Lower lobe of right lung (tissue), 2 donors: Measurements from ENCODE around the gene KIF26B. TPM values are rescaled to one million over a fixed set of nuclear protein-coding genes. Genes with fewer than 3 reads are reported as not detected.

Source experiments
- ATAC-seq, 2 donors: fragments of 200-7000 bp; cut with Tn5 transposase; one replicate each; pipeline ENCODE4 v1.9.1; 2020 to 2022; ENCODE audit warnings: mild to moderate bottlenecking in 2 of 2, moderate library complexity in 2 of 2
- DNase-seq: peaks from one replicate; pipeline ENCODE4 v3.0.0-alpha.2; 2020
- H3K27ac ChIP-seq: fragments of 200-600 bp; one replicate; pipeline ENCODE4 v1.8.0; 2022
- H3K27me3 ChIP-seq: fragments of 200-600 bp; one replicate; pipeline ENCODE4 v1.8.0; 2022; ENCODE audit warnings: low read depth
- H3K36me3 ChIP-seq: fragments of 200-600 bp; one replicate; pipeline ENCODE4 v1.8.0; 2022; ENCODE audit warnings: mild to moderate bottlenecking
- H3K4me1 ChIP-seq: fragments of 200-600 bp; one replicate; pipeline ENCODE4 v1.8.0; 2022
- H3K4me3 ChIP-seq: fragments of 200-600 bp; one replicate; pipeline ENCODE4 v1.8.0; 2022; ENCODE audit warnings: mild to moderate bottlenecking
- H3K9me3 ChIP-seq: fragments of 200-600 bp; one replicate; pipeline ENCODE4 v1.8.0; 2022
- CTCF ChIP-seq: fragments of 200-600 bp; IDR thresholded peaks from one replicate; pipeline ENCODE4 v1.8.0; 2022; ENCODE audit warnings: antibody characterized with exemption, mild to moderate bottlenecking
- intact Hi-C: fragments of 100-400 bp; cut with DNase I; formaldehyde crosslinking; loops from one replicate; pipeline ENCODE4 v1.11.0; 2022
- total RNA-seq: library from RNA; stranded (reverse); fragmentation: NEBNext Ultra II Directional; extraction: Animal tissue kit (Norgen Biotek cat#: 25700); gene quantifications from one replicate; pipeline ENCODE4 v1.2.1, GENCODE V29; 2021
- donor health status: DM: no; HTN: yes; CAD: no; lungs with severe emphysema.

The KIF26B gene
- total RNA-seq, 1 donor from 2014 or later, result 1.2 TPM

- Histone ChIP-seq H3K9me3 (no peaks in the 10 kb centered on the region), H3K4me1 (peaks cover 4% of the 10 kb centered on the region), H3K27ac (no peak overlapping the region), H3K4me3 (no peak overlapping the region), H3K27me3 (peaks cover 5% of the 10 kb centered on the region), H3K36me3 (no peaks in the 10 kb centered on the region)
- DNase-seq, result no peak
- TF ChIP-seq CTCF, result no peak
- intact Hi-C loops, result no loop called here
- no peak for ATAC-seq
Observed at GRCh38 chr1:245161866-245162265, 7.1 kb downstream of the KIF26B start.

- intact Hi-C loops, result no loop called here
- TF ChIP-seq CTCF, result no peak
- no peaks in the 10 kb centered on the region for H3K9me3 ChIP-seq
- H3K27me3 ChIP-seq, result no peaks in the 10 kb centered on the region
- ATAC-seq (no peak), DNase-seq (no peak)
- no peaks in the 10 kb centered on the region for H3K4me1 ChIP-seq
- no peaks in the 10 kb centered on the region for H3K36me3 ChIP-seq
- peak overlapping the region; percentile 37 for H3K4me3 ChIP-seq
- H3K27ac ChIP-seq, result no peak overlapping the region
Observed at GRCh38 chr1:245166471-245166885, 11.7 kb downstream of the KIF26B start.

- H3K36me3 ChIP-seq, result no peaks in the 10 kb centered on the region
- DNase-seq, result peak; percentile 72
- H3K9me3 ChIP-seq, result no peaks in the 10 kb centered on the region
- no peak overlapping the region for H3K27ac ChIP-seq
- no peak for TF ChIP-seq CTCF
- H3K4me1 ChIP-seq, result no peaks in the 10 kb centered on the region
- no peaks in the 10 kb centered on the region for H3K27me3 ChIP-seq
- no peak overlapping the region for H3K4me3 ChIP-seq
- peak; percentile 17 to 31 for ATAC-seq
- intact Hi-C loops, result no loop called here
Observed at GRCh38 chr1:245168086-245168485, 13.3 kb downstream of the KIF26B start.

GRCh38 chr1:245168906-245169305 is 14.1 kb downstream of the KIF26B start:
- ATAC-seq, result no peak
- H3K27ac ChIP-seq, result no peak overlapping the region
- H3K36me3 ChIP-seq, result no peaks in the 10 kb centered on the region
- no peak overlapping the region for H3K4me3 ChIP-seq
- no peaks in the 10 kb centered on the region for H3K27me3 ChIP-seq
- TF ChIP-seq CTCF, result no peak
- intact Hi-C loops, result no loop called here
- H3K4me1 ChIP-seq, result no peaks in the 10 kb centered on the region
- no peak for DNase-seq
- H3K9me3 ChIP-seq, result no peaks in the 10 kb centered on the region

GRCh38 chr1:245169376-245169775 is 14.6 kb downstream of the KIF26B start:
- DNase-seq, result no peak
- TF ChIP-seq CTCF, result no peak

GRCh38 chr1:245172026-245172425 is 17.2 kb downstream of the KIF26B start:
- intact Hi-C loops, result no loop called here
- Histone ChIP-seq H3K27ac (no peak overlapping the region), H3K9me3 (no peaks in the 10 kb centered on the region), H3K4me1 (no peaks in the 10 kb centered on the region), H3K4me3 (no peak overlapping the region), H3K27me3 (no peaks in the 10 kb centered on the region), H3K36me3 (no peaks in the 10 kb centered on the region)
- no peak for DNase-seq
- ATAC-seq, result no peak
- TF ChIP-seq CTCF, result no peak

More at GRCh38 chr1:245169376-245169775, 14.6 kb downstream of the KIF26B start:
- Histone ChIP-seq H3K27me3 (no peaks in the 10 kb centered on the region), H3K4me3 (no peak overlapping the region), H3K9me3 (no peaks in the 10 kb centered on the region), H3K36me3 (no peaks in the 10 kb centered on the region), H3K4me1 (no peaks in the 10 kb centered on the region), H3K27ac (no peak overlapping the region)
- no peak for ATAC-seq
- intact Hi-C loops, result no loop called here
